Measurements from ENCODE around the gene EP300. TPM values are rescaled to one million over a fixed set of nuclear protein-coding genes. Genes with fewer than 3 reads are reported as not detected.

EP300 gene
- total and polyA plus RNA-seq, 12 donors: 5.8 to 41.7 (median 35.6) TPM

DNA sequence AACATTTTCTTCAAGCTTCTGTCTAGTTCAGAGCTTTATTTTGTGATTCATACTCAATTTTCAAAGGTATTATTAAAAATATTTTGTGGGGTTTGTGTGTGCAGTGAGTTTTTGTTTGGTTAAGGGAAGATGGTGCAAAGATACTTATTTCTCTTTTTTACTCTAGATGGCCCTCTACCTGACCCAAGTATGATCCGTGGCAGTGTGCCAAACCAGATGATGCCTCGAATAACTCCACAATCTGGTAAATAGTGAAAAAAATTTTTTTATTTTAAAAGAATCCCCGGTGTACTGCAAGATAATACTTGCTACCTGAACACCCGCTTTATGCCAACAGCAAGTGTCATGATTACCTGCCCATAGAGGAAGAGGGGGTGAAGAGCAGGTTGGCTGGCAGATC is 54.2 kb downstream of the EP300 start:
- H3K4me3 ChIP-seq: no peak overlapping the region
- H3K27me3 ChIP-seq: no peaks in the 10 kb centered on the region
- intact Hi-C loops (cut with DNase I): loop anchor here in 3 of 10 donors (10.0 kb wide), 2 partner anchors 222 to 312 kb away; no protein-coding TSS in a partner anchor
- TF ChIP-seq, protein P1, sequence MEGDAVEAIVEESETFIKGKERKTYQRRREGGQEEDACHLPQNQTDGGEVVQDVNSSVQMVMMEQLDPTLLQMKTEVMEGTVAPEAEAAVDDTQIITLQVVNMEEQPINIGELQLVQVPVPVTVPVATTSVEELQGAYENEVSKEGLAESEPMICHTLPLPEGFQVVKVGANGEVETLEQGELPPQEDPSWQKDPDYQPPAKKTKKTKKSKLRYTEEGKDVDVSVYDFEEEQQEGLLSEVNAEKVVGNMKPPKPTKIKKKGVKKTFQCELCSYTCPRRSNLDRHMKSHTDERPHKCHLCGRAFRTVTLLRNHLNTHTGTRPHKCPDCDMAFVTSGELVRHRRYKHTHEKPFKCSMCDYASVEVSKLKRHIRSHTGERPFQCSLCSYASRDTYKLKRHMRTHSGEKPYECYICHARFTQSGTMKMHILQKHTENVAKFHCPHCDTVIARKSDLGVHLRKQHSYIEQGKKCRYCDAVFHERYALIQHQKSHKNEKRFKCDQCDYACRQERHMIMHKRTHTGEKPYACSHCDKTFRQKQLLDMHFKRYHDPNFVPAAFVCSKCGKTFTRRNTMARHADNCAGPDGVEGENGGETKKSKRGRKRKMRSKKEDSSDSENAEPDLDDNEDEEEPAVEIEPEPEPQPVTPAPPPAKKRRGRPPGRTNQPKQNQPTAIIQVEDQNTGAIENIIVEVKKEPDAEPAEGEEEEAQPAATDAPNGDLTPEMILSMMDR (IDR thresholded peaks at IDR 0.05): no peak
- 74 to 76% methylated on average over 4 of the region's 4 CpGs for WGBS, 2 donors
- H3K27ac ChIP-seq: no peak overlapping the region
- DNase-seq: no peak
- no peak for ATAC-seq
- H3K36me3 ChIP-seq: peaks cover 6 to 100% (median 93%) of the 10 kb centered on the region in 9 donors
- no peaks in the 10 kb centered on the region for H3K9me3 ChIP-seq
- H3K4me1 ChIP-seq: no peaks in the 10 kb centered on the region

- intact Hi-C loops (cut with DNase I): loop anchor here in 3 of 10 donors (1.0 to 10.0 kb wide), 3 partner anchors 20 to 313 kb away; no protein-coding TSS in a partner anchor
- DNase-seq (no peak), ATAC-seq (no peak)
- Histone ChIP-seq H3K4me3 (no peak overlapping the region), H3K27ac (no peak overlapping the region), H3K36me3 (peaks cover 6 to 100% (median 92%) of the 10 kb centered on the region in 9 donors), H3K27me3 (no peaks in the 10 kb centered on the region), H3K9me3 (no peaks in the 10 kb centered on the region), H3K4me1 (no peaks in the 10 kb centered on the region)
- 83% methylated on average over 5 of the region's 5 CpGs for WGBS, 2 donors
- TF ChIP-seq, protein P1 (IDR thresholded peaks at IDR 0.05): no peak
Measured at GRCh38 chr22:41147722-41148121, 55.3 kb downstream of the EP300 start.

- no peaks in the 10 kb centered on the region for H3K27me3 ChIP-seq
- intact Hi-C loops (cut with DNase I): loop anchor here in 3 of 10 donors (5.0 to 10.0 kb wide), 2 partner anchors 228 to 231 kb away; no protein-coding TSS in a partner anchor
- H3K4me3 ChIP-seq: no peak overlapping the region
- peaks cover 8 to 100% (median 97%) of the 10 kb centered on the region in 9 donors for H3K36me3 ChIP-seq
- DNase-seq: no peak
- 96 to 98% methylated on average over 7 of the region's 7 CpGs for WGBS, 2 donors
- TF ChIP-seq, protein P1 (IDR thresholded peaks at IDR 0.05): no peak
- peaks cover 0 to 10% (median 0%) of the 10 kb centered on the region in 9 donors for H3K4me1 ChIP-seq
- no peak overlapping the region for H3K27ac ChIP-seq
- no peaks in the 10 kb centered on the region for H3K9me3 ChIP-seq
- no peak for ATAC-seq
Measured at GRCh38 chr22:41152902-41153301, 60.5 kb downstream of the EP300 start.

DNA sequence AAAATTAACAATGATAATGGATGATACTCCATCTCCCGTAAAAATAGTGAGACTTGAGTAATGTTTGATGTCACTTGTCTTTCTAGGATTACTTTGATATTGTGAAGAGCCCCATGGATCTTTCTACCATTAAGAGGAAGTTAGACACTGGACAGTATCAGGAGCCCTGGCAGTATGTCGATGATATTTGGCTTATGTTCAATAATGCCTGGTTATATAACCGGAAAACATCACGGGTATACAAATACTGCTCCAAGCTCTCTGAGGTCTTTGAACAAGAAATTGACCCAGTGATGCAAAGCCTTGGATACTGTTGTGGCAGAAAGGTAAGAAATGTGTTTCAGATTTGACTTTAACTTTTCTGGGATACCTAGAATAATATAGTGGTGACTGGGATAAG is 64.7 kb downstream of the EP300 start:
- ATAC-seq (peak in 3 of 8 donors; percentile 33 to 56 (median 53)), DNase-seq (no peak)
- H3K4me1 ChIP-seq: peaks cover 0 to 10% (median 0%) of the 10 kb centered on the region in 9 donors
- WGBS, 2 donors: 32 to 42% methylated on average over 4 of the region's 4 CpGs
- no peaks in the 10 kb centered on the region for H3K27me3 ChIP-seq
- H3K4me3 ChIP-seq: no peak overlapping the region
- intact Hi-C loops (cut with DNase I): loop anchor here in 2 of 10 donors (10.0 kb wide), 1 partner anchor 232 kb away; no protein-coding TSS in a partner anchor
- TF ChIP-seq, protein P1 (IDR thresholded peaks at IDR 0.05): no peak
- no peaks in the 10 kb centered on the region for H3K9me3 ChIP-seq
- H3K27ac ChIP-seq: peak overlapping the region in 2 of 10 donors; percentile 3 to 4
- H3K36me3 ChIP-seq: peaks cover under 1 to 100% (median 85%) of the 10 kb centered on the region in 9 donors
